NCI-H1694 treated with DMSO at 0.1 percent for 48 hours (cell line): ENCODE results near the gene WDR81.
A peak's percentile ranks its signal among the peaks of the same experiment; 100 is the strongest.

Experiments used
- DNase-seq: peaks from one replicate; lab custom pipeline; 2025; lab: John Stamatoyannopoulos, UW

WDR81 gene

DNA sequence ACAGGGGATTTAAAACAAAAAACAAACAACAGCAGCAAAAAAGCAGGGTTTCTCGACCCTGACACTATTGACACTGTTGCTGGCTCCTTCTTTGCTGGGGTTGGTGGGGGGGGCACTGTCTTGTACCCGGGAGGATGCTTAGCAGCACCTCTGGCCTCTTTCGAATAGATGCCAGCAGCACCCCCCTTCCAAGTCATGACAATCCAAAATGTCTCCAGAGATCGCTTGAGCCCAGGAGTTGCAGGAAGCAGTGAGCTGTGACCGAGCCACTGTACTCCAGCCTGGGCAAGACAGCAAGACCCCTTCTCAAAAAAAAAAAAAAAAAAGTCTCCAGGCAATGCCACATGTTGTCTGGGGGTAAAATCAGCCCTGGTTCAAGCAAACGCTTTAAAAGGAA is 57.7 kb downstream of the WDR81 start:
- no peak for DNase-seq

DNA sequence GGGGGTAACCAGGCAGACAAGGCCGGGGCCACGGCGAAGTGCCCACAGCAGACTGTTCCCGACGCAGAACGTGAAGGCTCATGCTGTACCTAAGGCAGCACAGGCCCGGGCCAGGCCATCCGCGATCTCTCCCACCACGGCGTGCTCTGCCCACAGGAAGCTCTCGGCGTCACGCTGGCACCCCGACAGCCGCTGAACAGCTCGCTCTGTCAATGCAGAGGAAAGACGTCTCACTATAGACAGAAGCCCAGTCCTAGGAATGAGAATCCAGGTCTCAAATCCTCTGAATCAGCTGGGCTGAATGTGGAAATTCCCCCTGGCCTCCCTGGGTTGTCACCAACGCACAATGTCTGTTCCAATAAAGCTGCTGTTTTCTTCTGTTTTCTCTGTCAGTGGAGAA is 58.8 kb downstream of the WDR81 start:
- DNase-seq = no peak

DNA sequence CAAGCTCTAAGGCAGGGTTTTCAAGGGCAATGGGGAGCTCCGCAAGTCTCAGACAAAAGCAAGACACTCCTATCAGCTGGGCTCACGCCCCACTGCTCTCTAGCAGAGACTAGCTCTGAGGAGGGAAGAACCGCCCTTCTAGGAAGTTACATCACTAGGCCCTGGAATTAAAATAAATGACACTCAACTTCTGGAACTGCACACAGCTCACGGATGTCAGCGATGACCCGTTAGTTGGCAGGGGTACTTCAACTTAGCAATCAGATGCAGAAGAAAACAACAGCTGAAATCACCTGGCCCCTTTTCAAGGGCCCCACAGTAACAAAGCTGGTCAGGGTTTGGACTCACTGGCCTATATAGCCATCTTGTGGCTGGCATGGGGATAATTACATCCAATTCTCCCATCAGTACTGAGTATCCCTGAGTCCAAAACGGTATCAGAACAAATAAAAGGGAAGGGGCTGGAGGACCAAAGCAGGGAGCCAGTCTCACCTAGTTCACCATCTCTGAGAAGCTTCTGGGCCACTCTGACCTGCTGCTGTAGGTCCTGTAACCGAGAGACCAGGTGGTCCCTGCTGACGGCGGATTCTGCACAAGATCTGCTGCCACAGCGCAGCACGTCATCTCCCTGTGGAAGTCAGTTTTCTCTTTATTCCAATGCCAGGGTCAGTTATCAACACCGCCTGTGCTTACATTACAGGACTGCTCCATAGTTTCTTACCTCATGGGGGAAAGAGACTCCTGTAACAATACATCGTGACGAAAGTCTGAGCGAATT is 59.5 kb downstream of the WDR81 start:
- DNase-seq = peak; percentile 22

DNA sequence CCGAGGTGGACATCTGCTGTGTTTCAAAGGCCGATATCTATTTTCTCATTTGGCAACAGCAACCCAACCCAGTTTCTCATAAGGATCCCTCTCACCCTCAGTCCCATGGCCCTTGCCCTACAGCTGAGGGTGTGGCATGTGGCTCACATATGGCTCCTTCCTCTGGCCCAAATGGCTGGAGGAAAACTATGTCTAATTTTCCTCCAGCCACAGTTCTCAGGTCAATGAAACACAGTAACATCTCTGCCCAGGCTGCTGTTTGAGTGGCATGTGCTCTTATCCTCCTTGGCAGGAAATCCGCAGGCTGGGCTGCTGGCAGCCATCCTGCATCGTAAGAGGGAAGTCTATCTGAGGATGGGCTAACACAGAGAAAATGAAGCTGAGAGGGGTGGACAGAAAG is 61.4 kb downstream of the WDR81 start:
- no peak for DNase-seq

DNA sequence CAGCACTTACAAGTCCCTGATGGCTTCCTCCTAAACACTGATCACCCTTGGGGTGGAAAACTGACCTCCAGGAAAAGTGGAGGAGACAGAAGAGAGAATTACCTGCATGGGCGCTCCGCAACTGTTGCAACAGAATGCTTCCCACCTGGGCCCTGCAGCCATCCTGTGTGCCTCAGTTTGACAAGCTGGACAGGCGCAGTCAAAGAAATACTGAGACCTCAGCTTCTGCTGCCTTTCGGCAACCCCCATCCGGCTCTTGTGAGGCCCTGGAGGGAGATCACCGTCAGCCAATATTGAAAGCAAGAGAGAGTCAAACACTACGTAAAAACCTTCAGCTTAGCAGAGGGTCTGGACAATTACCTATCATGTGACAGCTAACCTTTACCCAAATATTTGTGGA is 62.2 kb downstream of the WDR81 start:
- no peak for DNase-seq

GRCh38 chr17:1787301-1787902 is 62.9 kb downstream of the WDR81 start:
- no peak for DNase-seq
